ENCODE measurements around the gene FXYD1.

The FXYD1 gene

DNA sequence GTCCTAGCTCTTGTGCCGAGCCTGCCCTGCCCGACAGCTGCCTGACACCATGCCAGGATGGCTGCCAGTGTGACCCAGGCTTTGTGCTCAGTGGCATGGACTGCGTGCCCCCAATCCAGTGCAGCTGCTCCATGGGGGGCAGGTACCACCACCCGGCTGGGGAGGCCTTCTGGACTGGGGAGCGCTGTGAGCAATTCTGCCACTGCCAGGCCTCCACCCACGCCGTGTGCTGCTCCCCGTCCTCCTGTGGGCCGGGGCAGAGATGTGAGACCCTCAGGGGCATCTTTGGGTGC is 32.4 kb upstream of the FXYD1 start:
- Histone ChIP-seq H2AFZ (ENCODE audit: low read length) (no peak overlapping the region), H3K9me2 (replicated peaks; ENCODE audit: low read depth, low read length) (no peaks in the 10 kb centered on the region), H3K4me2 (ENCODE audit: low read depth, low read length, poor library complexity, severe bottlenecking) (no peak overlapping the region)

DNA sequence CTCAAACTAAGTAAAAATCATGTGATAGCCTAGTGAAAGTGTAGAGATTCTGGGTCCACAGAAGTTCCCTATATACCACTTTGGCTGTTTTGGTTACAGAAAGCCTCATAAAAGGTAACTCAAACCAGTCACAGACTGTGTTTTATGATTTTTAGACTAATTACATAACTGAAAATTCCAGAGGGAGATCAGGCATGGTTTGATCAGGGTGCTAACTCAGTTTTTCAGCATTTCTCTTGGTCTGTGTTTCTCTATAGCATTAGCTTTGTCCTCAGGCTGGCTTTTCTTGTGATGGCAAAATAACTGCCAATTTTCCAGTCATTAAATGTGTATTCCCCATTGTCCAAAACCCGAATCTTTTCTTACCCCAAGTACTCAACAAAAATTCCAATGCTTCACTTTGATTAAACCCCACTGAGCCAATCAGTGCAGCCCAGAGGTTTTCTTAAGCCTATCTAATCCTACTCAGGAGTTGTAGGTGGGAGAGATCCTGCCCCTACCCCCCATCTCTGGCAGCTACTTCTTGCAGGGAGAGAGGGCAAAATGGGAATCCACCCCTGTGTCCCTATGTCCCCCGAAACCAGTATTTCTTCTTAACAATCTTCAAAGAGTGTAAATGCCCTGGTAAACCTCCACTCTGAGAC is 31.6 kb upstream of the FXYD1 start:
- Histone ChIP-seq H3K4me2 (ENCODE audit: low read depth, low read length, poor library complexity, severe bottlenecking) (no peak overlapping the region), H3K9me3 (ENCODE audit: insufficient read depth, low read depth, low read length) (no peaks in the 10 kb centered on the region), H3K4me3 (ENCODE audit: low read length, poor library complexity, severe bottlenecking) (no peak overlapping the region), H3K27me3 (ENCODE audit: insufficient read depth, low read length, poor library complexity, severe bottlenecking) (no peaks in the 10 kb centered on the region), H3K4me1 (ENCODE audit: insufficient read depth, low read length, poor library complexity, severe bottlenecking) (no peaks in the 10 kb centered on the region), H2AFZ (ENCODE audit: low read length) (no peak overlapping the region), H4K20me1 (ENCODE audit: insufficient read depth, low read length, poor library complexity, severe bottlenecking) (no peaks in the 10 kb centered on the region), H3F3A (ENCODE audit: low read depth) (no peaks in the 10 kb centered on the region), H3K79me2 (ENCODE audit: insufficient read depth, low read length) (no peaks in the 10 kb centered on the region), H3K9me2 (replicated peaks; ENCODE audit: low read depth, low read length) (no peaks in the 10 kb centered on the region), H3K9ac (ENCODE audit: low read depth, low read length, poor library complexity, severe bottlenecking) (no peak overlapping the region), H3K36me3 (ENCODE audit: insufficient read depth, low read length) (no peaks in the 10 kb centered on the region)
- TF ChIP-seq, protein P1, sequence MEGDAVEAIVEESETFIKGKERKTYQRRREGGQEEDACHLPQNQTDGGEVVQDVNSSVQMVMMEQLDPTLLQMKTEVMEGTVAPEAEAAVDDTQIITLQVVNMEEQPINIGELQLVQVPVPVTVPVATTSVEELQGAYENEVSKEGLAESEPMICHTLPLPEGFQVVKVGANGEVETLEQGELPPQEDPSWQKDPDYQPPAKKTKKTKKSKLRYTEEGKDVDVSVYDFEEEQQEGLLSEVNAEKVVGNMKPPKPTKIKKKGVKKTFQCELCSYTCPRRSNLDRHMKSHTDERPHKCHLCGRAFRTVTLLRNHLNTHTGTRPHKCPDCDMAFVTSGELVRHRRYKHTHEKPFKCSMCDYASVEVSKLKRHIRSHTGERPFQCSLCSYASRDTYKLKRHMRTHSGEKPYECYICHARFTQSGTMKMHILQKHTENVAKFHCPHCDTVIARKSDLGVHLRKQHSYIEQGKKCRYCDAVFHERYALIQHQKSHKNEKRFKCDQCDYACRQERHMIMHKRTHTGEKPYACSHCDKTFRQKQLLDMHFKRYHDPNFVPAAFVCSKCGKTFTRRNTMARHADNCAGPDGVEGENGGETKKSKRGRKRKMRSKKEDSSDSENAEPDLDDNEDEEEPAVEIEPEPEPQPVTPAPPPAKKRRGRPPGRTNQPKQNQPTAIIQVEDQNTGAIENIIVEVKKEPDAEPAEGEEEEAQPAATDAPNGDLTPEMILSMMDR (conservative IDR thresholded peaks at IDR 0.05; ENCODE audit: low read length): no peak
- no peak for TF ChIP-seq EZH2phosphoT487 (IDR thresholded peaks at IDR 0.05; ENCODE audit: borderline replicate concordance)

More for the DNA sequence above, 32.4 kb upstream of the FXYD1 start:
- no peaks in the 10 kb centered on the region for H3K27me3 ChIP-seq (ENCODE audit: insufficient read depth, low read length, poor library complexity, severe bottlenecking)
- no peaks in the 10 kb centered on the region for H3K4me1 ChIP-seq (ENCODE audit: insufficient read depth, low read length, poor library complexity, severe bottlenecking)
- no peak for TF ChIP-seq EZH2phosphoT487 (IDR thresholded peaks at IDR 0.05; ENCODE audit: borderline replicate concordance)
- TF ChIP-seq, protein P1 (conservative IDR thresholded peaks at IDR 0.05; ENCODE audit: low read length): no peak
- no peaks in the 10 kb centered on the region for H3K36me3 ChIP-seq (ENCODE audit: insufficient read depth, low read length)
- no peak overlapping the region for H3K4me3 ChIP-seq (ENCODE audit: low read length, poor library complexity, severe bottlenecking)
- no peak overlapping the region for H3K9ac ChIP-seq (ENCODE audit: low read depth, low read length, poor library complexity, severe bottlenecking)
- no peaks in the 10 kb centered on the region for H4K20me1 ChIP-seq (ENCODE audit: insufficient read depth, low read length, poor library complexity, severe bottlenecking)
- H3K79me2 ChIP-seq (ENCODE audit: insufficient read depth, low read length): no peaks in the 10 kb centered on the region
- no peaks in the 10 kb centered on the region for H3F3A ChIP-seq (ENCODE audit: low read depth)
- no peaks in the 10 kb centered on the region for H3K9me3 ChIP-seq (ENCODE audit: insufficient read depth, low read depth, low read length)

DNA sequence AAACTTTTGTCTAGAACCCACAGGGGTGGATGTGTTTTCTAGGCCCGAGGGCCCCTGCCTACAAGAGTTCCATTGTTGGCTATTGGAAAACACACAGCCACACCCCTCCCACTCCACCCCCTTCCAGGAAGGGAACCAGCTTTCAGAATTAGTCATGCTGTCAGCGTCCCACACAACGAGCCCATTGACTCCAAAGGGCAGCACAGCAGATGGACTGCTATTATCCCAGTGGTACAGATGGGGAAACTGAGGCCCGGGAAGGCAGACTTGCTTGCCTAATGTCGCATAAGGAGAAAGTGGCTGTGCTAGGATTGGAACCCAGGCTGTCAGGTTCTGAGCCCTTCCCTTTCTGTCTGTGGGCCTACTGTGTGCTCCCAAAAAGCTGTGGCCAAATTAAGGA is 31.1 kb upstream of the FXYD1 start:
- Histone ChIP-seq H3K4me2 (ENCODE audit: low read depth, low read length, poor library complexity, severe bottlenecking) (no peak overlapping the region), H3F3A (ENCODE audit: low read depth) (no peaks in the 10 kb centered on the region), H3K4me3 (ENCODE audit: low read length, poor library complexity, severe bottlenecking) (no peak overlapping the region), H2AFZ (ENCODE audit: low read length) (no peak overlapping the region), H4K20me1 (ENCODE audit: insufficient read depth, low read length, poor library complexity, severe bottlenecking) (no peaks in the 10 kb centered on the region), H3K79me2 (ENCODE audit: insufficient read depth, low read length) (no peaks in the 10 kb centered on the region), H3K27me3 (ENCODE audit: insufficient read depth, low read length, poor library complexity, severe bottlenecking) (no peaks in the 10 kb centered on the region), H3K9ac (ENCODE audit: low read depth, low read length, poor library complexity, severe bottlenecking) (no peak overlapping the region), H3K9me3 (ENCODE audit: insufficient read depth, low read depth, low read length) (no peaks in the 10 kb centered on the region), H3K4me1 (ENCODE audit: insufficient read depth, low read length, poor library complexity, severe bottlenecking) (no peaks in the 10 kb centered on the region), H3K36me3 (ENCODE audit: insufficient read depth, low read length) (no peaks in the 10 kb centered on the region), H3K9me2 (replicated peaks; ENCODE audit: low read depth, low read length) (no peaks in the 10 kb centered on the region)
- TF ChIP-seq, protein P1 (conservative IDR thresholded peaks at IDR 0.05; ENCODE audit: low read length): no peak
- TF ChIP-seq EZH2phosphoT487 (IDR thresholded peaks at IDR 0.05; ENCODE audit: borderline replicate concordance): no peak
